Erythroblast (primary cell): ENCODE results near the gene UBE2Z.

Experiments
- DNase-seq, 2 experiments: peaks; one replicate each; lab custom pipeline; 2025; lab: John Stamatoyannopoulos, UW
- GATA1 ChIP-seq: IDR thresholded peaks from 2 replicates; pipeline ENCODE4 v1.6.1; 2011; ENCODE audit warnings: low read depth, mild to moderate bottlenecking, control low read depth, low read length, moderate library complexity
- POLR2A ChIP-seq: IDR thresholded peaks from 2 replicates; pipeline ENCODE4 v1.6.1; 2011; ENCODE audit warnings: mild to moderate bottlenecking, low read length

The UBE2Z gene

DNA sequence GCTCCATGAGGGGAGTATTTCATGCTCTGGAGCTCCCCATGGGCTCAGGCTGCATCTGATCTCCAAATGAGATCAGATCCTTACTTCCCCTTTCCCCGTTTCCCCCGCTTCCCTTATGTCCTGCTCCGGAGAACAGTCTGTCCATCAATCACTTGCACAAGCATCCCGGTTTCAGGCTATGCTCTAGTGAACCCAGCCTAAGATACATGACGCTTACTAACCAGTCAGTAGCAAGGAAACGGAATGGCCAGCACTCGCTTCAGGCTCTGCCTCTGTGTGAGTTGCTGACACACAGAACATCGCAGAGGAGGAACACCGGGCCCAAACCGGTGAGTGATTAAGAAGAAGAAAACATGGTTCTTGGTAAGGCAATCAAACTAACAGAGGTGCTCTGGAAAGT lies 25.0 kb upstream of the UBE2Z start:
- no peak for DNase-seq
- no peak for TF ChIP-seq GATA1
- no peak for TF ChIP-seq POLR2A

DNA sequence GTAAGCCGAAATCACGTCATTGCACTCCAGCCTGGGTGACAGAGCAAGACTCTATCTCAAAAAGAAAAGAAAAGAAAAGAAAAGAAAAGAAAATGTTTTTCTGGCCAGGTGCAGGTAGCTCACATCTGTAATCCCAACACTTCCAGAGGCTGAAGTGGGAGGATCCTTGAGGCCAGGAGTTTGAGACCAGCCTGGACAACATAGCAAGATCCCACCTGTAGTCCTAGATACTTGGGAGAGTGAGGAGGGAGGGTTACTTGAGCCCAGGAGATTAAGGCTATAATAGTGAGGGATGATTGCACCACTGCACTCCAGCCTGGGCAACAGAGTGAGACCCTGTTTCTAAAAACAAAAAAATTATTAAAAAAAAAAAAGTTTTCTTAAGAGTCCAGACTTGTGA lies 18.1 kb upstream of the UBE2Z start:
- TF ChIP-seq GATA1 (no peak), POLR2A (no peak)
- DNase-seq, result no peak

DNA sequence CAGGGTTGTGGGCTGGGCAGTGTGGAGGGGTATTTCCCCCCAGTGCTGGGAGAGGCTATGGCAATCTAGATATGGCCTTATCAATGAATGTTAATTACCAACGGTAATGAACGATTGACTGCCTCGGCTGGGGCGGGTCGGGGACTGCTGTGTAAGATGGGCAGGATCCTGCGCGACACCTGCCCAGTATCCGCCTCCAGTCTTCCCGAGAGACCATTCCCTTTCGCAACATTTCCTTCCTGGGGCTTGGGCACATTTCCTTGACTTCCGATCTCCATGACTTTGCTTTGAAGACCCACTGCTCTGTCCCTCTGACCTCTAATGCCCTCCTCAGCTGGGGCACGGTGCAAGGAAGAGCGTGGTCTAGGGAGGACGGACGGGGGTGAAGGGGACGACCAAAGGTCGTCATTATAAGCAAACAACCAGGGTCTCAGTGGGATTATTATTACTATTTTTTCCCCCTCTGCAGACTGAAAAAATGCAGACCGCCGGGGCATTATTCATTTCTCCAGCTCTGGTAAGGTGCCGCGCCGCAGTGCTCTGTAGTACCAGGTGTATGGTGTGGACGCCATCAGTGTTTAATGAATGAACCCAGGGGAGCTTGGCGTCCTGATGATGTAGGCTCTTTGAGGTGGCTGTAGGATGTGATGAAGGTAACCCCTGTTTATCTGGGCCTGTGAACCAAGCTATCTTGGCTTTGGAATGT lies 15.1 kb upstream of the UBE2Z start:
- DNase-seq, result peak in 1 of 2 experiments; percentile 33
- peak; percentile 38 for TF ChIP-seq POLR2A
- TF ChIP-seq GATA1, result no peak

DNA sequence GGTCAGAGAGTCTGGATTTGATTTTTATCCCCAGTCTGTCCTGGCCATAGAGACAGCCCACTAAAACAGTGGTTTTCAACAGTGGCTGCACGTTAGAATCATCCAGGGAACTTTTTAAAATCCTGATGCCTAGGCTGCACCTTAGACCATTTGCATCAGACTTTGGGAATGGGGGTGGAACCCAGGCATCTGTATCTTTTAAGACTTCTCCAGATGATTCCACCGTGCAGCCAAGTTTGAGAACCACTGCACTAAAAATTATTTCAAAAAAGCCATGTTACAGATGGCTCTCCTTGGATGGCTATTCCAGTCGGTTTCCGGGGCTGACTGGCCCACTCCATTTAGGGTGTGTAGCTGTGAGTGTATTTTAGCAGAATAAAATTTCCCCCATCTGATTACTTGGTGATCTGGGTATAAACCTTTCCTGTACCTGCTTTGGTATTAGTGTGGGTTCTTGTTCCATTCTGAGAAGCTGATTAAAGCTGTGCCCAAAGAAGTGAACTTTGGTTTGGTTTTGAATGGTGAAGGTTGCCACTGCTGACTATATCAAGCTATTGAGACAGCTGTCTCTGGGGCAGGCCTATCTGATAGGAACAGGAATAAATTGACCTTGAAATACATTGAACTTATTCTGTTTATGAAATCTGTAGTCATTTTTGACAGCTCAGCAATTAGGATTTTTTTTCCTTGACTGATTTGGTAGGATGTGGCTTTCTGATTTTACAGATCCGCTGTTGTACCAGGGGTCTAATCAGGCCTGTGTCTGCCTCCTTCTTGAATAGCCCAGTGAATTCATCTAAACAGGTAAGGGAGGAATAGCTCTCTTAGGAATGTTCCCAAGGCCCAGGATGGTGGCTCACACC lies 14.3 kb upstream of the UBE2Z start:
- peak in 1 of 2 experiments; percentile 11 for DNase-seq
- no peak for TF ChIP-seq POLR2A
- TF ChIP-seq GATA1, result no peak

DNA sequence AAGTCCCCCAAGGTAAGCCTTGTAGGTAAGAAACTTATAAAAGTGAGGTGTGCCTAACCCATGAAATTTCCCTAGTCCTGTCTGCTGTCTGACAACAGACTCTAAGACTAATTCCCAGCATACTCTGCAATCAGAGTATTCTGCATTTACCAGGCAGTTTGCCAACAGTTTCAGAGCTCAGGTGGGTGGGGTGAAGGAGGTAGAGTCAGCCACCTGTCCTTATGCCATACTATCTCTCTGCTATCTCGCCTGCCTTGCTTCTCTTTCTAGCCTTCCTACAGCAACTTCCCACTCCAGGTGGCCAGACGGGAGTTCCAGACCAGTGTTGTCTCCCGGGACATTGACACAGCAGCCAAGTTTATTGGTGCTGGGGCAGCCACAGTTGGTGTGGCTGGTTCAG lies 13.3 kb upstream of the UBE2Z start:
- no peak for DNase-seq

DNA sequence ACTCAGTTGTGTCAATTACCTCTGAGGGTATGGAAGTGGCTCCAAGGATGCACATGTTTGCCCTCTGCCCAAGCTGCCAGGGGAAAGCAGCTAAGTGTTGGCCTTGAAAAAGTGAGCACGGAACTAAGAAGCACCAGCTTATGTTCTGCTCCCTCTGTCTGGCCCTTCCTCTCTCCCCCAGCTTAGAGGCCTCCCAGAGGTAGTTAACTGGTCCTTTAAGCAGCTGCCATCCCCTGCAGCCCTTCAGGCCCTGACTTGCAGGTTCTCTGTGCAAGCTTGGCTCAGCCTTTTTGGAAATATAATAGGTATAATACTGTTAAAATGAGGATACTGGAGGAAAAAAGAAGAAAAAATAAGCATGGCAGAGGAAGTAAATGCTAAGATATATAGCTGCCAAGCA lies 7.0 kb upstream of the UBE2Z start:
- no peak for TF ChIP-seq GATA1
- no peak for TF ChIP-seq POLR2A
- DNase-seq, result no peak

More for the DNA sequence above, 13.3 kb upstream of the UBE2Z start:
- TF ChIP-seq POLR2A (no peak), GATA1 (no peak)

DNA sequence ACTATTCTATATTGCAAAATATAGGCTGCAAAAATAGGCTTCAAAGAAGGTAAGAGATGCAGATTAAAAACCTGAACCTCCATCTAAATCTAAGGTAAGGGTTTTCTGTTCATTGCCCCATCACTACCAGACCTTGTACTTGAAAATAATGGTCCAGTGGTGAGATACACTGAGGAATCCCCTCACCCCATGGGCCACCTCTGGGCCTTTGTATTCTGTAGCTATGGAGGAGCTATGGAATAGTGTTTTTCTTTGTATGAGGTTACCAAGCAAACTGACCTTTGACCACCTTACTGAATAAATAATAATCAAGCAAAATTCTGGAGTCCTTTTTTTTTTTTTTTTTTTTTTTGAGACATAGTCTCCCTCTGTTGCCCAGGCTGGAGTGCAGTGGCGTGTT lies 4.8 kb upstream of the UBE2Z start:
- no peak for TF ChIP-seq POLR2A
- no peak for TF ChIP-seq GATA1
- no peak for DNase-seq

DNA sequence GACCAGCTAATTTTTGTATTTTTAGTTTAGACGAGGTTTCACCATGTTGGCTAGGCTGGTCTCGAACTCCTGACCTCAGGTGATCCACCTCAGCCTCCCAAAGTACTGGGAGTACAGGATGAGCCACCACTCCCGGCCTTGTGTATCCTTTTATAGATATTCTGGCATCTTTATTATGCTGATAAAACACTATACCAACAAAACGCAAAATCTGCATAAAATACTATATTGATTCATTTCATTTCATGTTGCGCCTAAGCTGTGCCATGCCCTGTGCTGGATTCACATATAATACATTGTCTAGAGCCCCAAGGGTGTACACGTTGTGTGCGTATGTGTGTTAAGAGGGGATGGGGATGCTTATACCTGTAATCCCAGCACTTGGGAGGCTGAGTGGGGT lies 3.8 kb upstream of the UBE2Z start:
- no peak for TF ChIP-seq POLR2A
- TF ChIP-seq GATA1, result no peak
- DNase-seq, result no peak

DNA sequence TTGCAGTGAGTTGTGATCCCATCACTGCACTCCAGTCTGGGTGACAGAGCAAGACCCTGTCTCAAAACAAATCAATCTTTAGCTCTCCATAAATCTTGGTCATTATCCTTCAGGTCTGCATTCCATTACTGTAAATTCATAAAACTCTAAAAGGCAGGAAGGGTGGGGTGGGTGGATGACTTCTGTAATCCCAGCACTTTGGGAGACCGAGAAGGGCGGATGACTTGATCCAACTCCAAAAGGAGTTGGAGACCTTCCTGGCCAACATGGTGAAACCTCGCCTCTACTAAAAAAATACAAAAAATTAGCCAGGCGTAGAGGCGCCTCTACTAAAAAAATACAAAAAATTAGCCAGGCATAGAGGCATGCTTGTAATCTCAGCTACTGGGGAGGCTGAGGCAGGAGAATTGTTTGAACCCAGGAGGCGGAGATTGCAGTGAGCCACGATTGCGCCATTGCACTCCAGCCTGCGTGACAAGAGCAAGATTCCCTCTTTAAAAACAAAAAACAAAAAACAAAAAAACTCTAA lies 2.2 kb upstream of the UBE2Z start:
- no peak for TF ChIP-seq POLR2A
- no peak for TF ChIP-seq GATA1
- DNase-seq, result no peak

DNA sequence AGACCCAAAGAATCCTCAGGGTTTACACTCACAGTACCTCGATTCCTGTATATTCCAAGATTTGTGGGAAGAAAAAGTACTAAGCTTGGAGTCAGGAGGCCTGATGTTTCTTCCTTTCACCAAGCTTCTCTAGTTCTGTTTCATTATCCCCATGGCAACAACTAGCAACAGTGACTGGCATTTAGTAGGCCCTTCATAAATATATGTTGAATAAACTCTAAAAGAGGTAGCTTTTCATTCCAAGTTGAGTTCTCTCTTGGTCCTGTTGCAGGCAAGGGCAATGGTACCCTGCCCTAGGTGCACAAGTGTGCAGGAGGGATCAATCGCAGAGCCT lies 527 bp upstream of the UBE2Z start:
- peak; percentile 80 to 84 for DNase-seq
- TF ChIP-seq POLR2A, result no peak
- TF ChIP-seq GATA1, result no peak

DNA sequence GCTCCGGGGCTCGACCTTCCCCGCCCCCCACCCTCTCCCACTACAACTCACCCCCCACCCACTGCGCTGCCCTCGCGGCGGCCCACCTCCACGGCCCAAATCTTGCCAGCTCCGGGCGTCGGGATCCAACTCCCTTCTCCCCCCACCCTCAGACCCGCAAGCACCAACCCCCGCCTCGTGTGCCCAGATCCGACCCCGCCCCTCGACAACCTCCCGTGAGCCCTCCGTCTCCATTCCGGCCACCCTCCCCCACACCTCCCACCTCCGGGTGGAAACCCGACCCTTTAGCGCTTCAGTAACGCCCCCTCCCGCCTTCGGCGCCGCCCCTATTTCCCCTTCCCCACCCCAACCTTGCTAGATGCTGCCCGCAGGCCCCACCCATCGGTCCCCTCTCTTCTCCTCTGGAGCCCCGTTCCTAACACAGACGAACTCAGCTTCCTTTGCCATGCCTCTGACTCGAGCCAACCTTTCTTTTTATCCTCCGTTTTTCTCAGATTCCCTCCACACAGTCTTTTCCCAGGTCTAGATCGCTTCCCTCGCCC lies 717 bp downstream of the UBE2Z start:
- TF ChIP-seq POLR2A (no peak), GATA1 (no peak)
- peak; percentile 74 to 76 for DNase-seq

DNA sequence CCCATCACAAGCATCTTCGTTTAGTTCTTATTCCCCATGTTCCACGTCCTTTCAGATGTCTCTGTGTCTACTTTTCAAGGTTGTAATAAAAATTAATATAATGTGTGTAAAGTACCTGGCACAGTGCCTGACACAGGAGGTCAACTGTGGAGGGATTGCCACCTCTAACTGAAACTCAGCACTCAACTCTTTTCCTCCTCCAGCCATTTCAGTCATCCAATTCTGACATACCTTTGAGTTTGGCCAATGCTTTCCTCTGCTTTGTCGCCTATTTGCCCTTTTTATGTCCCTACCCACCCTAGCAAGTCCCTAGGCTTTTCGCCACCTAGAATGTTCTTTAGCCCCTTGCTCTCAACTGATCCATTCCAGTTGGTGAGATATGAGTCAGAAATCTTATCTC lies 1.6 kb downstream of the UBE2Z start:
- TF ChIP-seq GATA1 (no peak), POLR2A (no peak)
- peak; percentile 19 to 28 for DNase-seq

DNA sequence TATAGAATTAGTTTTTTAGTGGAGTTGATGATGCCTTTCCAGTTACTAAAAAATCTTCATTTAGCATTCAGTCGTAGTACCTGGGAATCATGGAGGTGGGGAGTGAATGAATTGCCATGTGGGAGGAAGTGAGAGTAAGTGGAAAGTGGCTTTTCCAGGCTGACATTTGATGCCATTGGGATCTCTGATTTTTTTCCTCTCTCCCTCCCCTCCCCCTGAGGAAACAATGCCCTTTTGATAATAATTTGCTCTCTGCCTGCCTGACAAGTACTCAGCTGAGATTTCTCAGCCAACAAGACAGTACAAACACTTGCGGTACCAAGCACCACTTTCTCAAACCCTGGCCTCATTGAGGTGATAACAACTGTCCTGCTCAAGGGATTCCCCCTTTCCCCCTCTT lies 2.2 kb downstream of the UBE2Z start:
- TF ChIP-seq GATA1 (no peak), POLR2A (no peak)
- no peak for DNase-seq

DNA sequence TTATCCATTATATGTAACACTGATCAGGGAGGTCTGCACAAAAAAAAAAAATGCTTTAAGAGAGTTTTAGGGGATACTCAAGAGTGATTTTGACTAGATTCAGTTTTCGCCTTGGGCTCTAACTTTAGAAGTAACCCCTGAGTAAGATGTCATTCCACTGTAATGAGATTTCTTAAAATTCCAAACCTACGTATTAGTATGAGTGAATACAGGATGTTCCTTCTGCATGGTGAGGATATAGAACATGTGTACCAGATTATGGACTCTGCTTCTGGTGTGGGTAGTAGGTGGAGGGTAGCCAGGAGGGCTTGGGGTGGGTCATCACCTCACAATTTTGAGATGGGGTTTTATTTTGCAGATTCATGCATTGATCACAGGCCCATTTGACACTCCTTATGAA lies 4.3 kb downstream of the UBE2Z start:
- DNase-seq, result no peak
- no peak for TF ChIP-seq POLR2A
- TF ChIP-seq GATA1, result no peak
